GM18867 (cell line): Measurements from ENCODE around the gene GTF2H4.

ENCODE experiments used
- ATAC-seq: cut with Tn5 transposase; IDR thresholded peaks from one replicate; pipeline ENCODE4 v1.9.1; 2021; ENCODE audit warnings: mild to moderate bottlenecking, moderate library complexity; ENCODE audit not compliant: unreplicated experiment

The GTF2H4 gene

DNA sequence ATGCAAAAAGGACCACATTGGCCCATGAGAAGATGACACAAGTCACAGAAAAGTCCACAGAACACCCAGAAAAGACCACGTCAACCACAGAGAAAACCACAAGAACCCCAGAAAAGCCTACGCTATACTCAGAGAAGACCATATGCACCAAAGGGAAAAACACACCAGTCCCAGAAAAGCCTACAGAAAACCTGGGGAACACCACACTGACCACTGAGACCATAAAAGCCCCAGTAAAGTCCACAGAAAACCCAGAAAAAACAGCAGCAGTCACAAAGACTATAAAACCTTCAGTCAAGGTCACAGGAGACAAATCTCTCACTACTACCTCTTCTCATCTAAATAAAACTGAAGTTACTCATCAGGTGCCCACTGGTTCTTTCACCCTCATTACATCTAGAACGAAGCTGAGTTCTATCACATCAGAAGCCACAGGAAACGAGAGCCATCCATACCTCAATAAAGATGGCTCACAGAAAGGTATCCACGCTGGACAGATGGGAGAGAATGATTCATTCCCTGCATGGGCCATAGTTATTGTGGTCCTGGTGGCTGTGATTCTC lies 44.0 kb downstream of the GTF2H4 start:
- ATAC-seq = no peak

DNA sequence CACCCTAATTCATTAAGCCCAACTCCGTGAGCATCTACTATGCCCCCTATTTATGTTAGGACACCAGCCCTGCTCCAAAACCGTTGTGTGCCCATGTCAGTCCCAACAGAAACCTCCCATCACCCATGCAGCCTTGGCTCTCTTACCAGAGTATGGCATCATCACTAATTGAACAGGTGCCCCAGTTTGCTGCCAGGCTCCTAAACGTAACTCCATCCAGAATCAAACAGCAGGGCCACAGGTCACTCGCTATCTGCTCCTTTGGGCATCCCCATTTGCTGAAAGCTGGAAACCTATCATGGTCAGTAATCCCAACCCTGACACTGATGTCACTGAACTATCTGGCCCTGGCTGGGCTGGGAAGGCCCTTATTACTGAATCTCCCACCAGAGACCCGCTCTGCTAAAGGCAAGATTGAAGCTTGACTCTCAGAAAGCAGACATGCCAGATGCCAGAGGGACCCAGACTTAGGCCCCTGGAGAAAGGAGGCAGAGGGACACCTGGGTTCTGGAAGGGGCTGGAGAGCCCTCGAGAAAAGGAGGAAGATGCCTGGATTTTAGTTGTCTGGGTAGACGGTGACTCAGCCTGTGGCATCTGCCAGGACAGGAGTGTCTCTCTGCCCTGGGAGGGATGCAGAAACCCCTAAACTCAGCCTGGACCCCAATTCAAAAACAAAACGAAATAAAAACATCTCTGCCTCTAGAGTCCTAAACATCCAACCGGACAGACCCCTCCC lies 46.8 kb downstream of the GTF2H4 start:
- ATAC-seq = no peak

DNA sequence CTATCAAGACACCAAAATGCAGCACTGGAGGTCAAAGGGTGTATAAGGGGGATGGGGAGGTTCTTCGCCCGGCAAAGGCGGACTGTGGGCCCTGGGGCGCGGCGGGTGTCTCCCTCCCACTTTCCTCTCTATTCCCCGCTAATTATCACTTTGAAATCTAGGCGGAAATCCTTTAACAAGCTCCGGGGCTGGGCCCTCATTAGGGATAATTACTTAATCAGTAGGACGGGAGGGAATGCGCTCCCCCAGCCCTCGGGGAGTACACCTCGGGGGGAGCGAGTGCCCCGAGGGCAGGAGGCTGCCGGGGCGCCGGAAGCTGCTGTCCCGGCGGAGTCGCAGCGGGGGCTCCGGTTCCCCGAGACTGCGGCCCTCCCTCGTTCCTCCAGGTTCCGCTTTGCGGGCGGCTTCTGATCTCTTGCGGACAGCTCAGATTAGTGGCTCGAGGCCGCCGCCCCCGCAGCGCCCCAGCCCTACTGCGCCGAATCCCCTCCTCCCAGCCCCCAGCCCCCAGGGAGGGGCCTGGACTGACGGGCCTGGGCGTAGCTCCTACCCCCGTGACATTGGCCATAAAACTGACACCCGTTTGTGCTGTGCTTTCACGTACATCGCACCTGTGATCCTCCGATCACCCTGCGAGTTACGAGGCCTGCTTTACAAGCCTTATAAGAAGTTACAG lies 47.5 kb downstream of the GTF2H4 start:
- ATAC-seq = peak; percentile 86

DNA sequence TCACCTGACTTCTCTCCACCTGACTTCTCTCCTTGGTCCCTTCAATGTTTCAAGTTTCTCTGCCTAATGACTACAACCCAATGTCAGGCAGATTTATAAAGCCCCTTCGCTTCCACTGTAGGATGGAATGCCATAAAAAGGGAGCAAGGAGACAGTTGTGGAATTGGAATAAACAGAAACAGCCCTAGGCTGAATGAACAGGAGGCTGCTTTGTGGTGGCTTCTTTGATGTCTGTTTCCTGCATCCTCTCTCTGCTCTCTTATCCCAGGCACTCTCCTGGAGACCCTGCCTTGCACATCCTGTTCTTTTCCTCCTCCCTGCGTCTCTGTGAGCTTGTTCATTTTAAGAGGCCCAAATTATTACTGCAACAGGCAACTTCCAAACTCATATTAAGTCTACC lies 49.7 kb downstream of the GTF2H4 start:
- no peak for ATAC-seq

DNA sequence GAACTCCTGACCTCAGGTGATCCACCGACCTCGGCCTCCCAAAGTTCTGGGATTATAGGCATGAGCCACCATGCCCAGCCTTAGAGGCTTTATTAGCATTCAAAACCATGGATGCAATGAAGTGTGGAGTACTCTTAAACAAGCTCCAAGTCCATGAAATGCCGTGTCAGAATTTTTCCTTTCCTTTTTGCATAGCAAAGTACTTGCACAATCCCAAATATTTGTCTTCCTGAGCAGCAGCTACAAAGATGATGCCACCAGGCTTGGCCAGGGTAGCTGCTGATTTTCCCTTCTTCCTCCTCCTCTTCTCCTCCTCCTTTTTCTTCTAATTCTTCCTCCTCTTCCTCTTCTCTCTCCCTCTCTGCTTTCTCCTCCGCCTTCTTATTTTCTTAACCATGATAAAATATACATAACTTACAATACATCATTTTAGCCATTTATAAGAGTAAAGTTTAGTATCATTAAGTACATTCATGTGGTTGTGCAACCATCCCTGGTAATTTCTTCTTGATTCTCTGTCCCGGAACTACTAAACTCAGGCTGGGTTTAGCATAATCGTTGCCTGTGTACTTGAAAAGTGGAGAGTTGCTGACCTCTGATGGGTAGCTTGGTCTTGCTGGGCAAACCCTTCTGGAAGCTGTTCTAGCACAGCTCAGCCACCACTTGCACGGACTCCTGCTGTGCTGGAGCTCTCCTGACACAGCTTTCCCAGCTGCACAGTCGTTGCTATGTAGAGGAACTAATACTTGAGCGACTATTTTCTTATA lies 53.1 kb downstream of the GTF2H4 start:
- ATAC-seq = no peak

DNA sequence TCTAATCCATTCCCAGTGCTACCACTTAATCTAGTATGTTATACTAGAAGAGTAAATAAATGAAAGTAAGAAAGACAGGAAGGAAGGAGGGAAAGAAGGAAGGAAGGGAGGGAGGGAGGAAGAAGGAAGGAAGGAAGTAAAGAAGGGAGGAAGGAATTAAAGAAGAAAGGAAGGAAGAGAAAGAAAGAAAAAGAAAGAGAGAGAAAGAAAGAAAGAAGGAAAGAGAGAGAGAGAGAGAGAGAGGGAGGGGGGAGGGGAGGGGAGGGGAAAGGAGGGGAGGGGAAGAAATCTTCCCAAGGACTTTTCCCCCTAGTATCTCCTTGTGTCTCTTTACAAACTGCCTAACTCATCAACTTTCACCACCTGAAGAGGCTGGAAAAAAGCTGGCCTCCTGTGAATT lies 54.7 kb downstream of the GTF2H4 start:
- no peak for ATAC-seq

DNA sequence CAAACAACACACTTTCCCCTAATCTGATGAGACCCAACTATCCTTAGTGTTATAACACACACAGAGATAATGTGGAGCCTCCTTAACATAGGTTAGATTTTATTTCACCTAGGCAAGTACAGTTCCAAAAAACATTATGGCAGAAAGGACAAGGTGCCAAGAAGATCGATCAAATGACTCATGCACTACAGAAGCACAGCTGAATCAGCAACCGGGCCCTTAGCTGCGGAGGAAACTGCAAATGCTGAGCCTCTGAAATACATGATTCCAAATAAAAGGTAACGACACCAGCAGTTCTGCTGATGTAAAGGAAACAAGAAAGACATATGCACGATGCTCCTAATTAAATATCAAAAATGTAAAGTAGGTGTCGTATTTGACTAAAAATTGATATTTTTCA lies 55.6 kb downstream of the GTF2H4 start:
- ATAC-seq = no peak
